ENCODE data around the gene KRTAP3-1.

The KRTAP3-1 gene

GRCh38 chr17:40980117-40980516 is 28.8 kb downstream of the KRTAP3-1 start:
- no peak for DNase-seq (ENCODE audit: low spot score)
- TF ChIP-seq CTCF (IDR thresholded peaks at IDR 0.05; ENCODE audit: extremely low read depth, insufficient read depth, missing control alignments) = no peak
- in situ Hi-C loops (cut with MboI; ENCODE audit: low pct_unique_long_range_greater_than_20kb, low sequenced_read_pairs, unreplicated experiment) = no loop called here

GRCh38 chr17:40978575-40979151 is 30.3 kb downstream of the KRTAP3-1 start:
- no peak for DNase-seq (ENCODE audit: low spot score)
- in situ Hi-C loops (cut with MboI; ENCODE audit: low pct_unique_long_range_greater_than_20kb, low sequenced_read_pairs, unreplicated experiment) = no loop called here
- no peak for TF ChIP-seq CTCF (IDR thresholded peaks at IDR 0.05; ENCODE audit: extremely low read depth, insufficient read depth, missing control alignments)

GRCh38 chr17:40975516-40975915 is 33.4 kb downstream of the KRTAP3-1 start:
- no peak for TF ChIP-seq CTCF (IDR thresholded peaks at IDR 0.05; ENCODE audit: extremely low read depth, insufficient read depth, missing control alignments)
- in situ Hi-C loops (cut with MboI; ENCODE audit: low pct_unique_long_range_greater_than_20kb, low sequenced_read_pairs, unreplicated experiment) = no loop called here
- no peak for DNase-seq (ENCODE audit: low spot score)

- TF ChIP-seq CTCF (IDR thresholded peaks at IDR 0.05; ENCODE audit: extremely low read depth, insufficient read depth, missing control alignments) = no peak
- in situ Hi-C loops (cut with MboI; ENCODE audit: low pct_unique_long_range_greater_than_20kb, low sequenced_read_pairs, unreplicated experiment) = no loop called here
- DNase-seq (ENCODE audit: low spot score) = no peak
Observed at GRCh38 chr17:40974366-40974765, 34.6 kb downstream of the KRTAP3-1 start.

GRCh38 chr17:40967582-40967981 is 41.3 kb downstream of the KRTAP3-1 start:
- TF ChIP-seq CTCF (IDR thresholded peaks at IDR 0.05; ENCODE audit: extremely low read depth, insufficient read depth, missing control alignments) = no peak
- no peak for DNase-seq (ENCODE audit: low spot score)
- in situ Hi-C loops (cut with MboI; ENCODE audit: low pct_unique_long_range_greater_than_20kb, low sequenced_read_pairs, unreplicated experiment) = no loop called here

GRCh38 chr17:40966848-40967247 is 42.1 kb downstream of the KRTAP3-1 start, which contains the start of gene KRT39:
KRT39 (minus strand) TSS chr17:40966948; CDS start chr17:40966856, 92 bp downstream.
- in situ Hi-C loops (cut with MboI; ENCODE audit: low pct_unique_long_range_greater_than_20kb, low sequenced_read_pairs, unreplicated experiment) = no loop called here
- DNase-seq (ENCODE audit: low spot score) = no peak
- no peak for TF ChIP-seq CTCF (IDR thresholded peaks at IDR 0.05; ENCODE audit: extremely low read depth, insufficient read depth, missing control alignments)
